Measurements from ENCODE around the gene HOXA10.

HOXA10 gene

GRCh38 chr7:27180431-27181420 is 6.6 kb upstream of the HOXA10 start:
- no peak for DNase-seq
- Histone ChIP-seq H3K14ac (ENCODE audit: low read length in 2 of 2) (no peak overlapping the region), H3K9ac (ENCODE audit: low read length) (peak overlapping the region; percentile 90), H2BK12ac (ENCODE audit: low read length in 2 of 2) (no peak overlapping the region), H4K91ac (ENCODE audit: low read length) (no peak overlapping the region), H2BK15ac (ENCODE audit: low read depth, poor library complexity, severe bottlenecking) (no peak overlapping the region), H2AFZ (ENCODE audit: low read depth, low read length) (no peak overlapping the region), H4K8ac (ENCODE audit: low read length) (no peak overlapping the region), H3K4me2 (ENCODE audit: low read length, poor library complexity, severe bottlenecking) (peak overlapping the region; percentile 24), H3K36me3 (ENCODE audit: control insufficient read depth in 1 of 2, insufficient read depth in 2 of 2, low read depth in 1 of 2, low read length in 2 of 2) (peaks cover 6 to 28% of the 10 kb centered on the region in 2 experiments), H3K9me3 (ENCODE audit: control insufficient read depth, low read length) (no peaks in the 10 kb centered on the region), H3K79me1 (replicated peaks; ENCODE audit: low read length, poor library complexity, severe bottlenecking) (no peaks in the 10 kb centered on the region), H2BK5ac (ENCODE audit: low read depth, low read length, poor library complexity, severe bottlenecking) (peak overlapping the region; percentile 6), H2AK5ac (ENCODE audit: low read length, severe bottlenecking) (peak overlapping the region; percentile 74), H3K18ac (ENCODE audit: low read depth in 1 of 2, low read length in 2 of 2) (no peak overlapping the region), H3K27me3 (ENCODE audit: control insufficient read depth in 1 of 2, insufficient read depth in 1 of 2, low read length in 2 of 2) (no peaks in the 10 kb centered on the region), H3K4ac (ENCODE audit: low read depth in 1 of 2, low read length in 2 of 2) (no peak overlapping the region), H3K4me3 (ENCODE audit: insufficient read depth in 1 of 2, low read depth in 1 of 2, low read length in 2 of 2) (no peak overlapping the region), H2BK120ac (ENCODE audit: low read depth, low read length) (no peak overlapping the region), H3K27ac (ENCODE audit: low read length, poor library complexity, severe bottlenecking) (peak overlapping the region; percentile 84), H3K23ac (ENCODE audit: low read length in 2 of 2) (no peak overlapping the region), H3K4me1 (ENCODE audit: control insufficient read depth, insufficient read depth, low read depth, low read length) (peaks cover 18% of the 10 kb centered on the region)
- 62% methylated on average over 8 of the region's 12 CpGs for WGBS

GRCh38 chr7:27179503-27180430 is 5.6 kb upstream of the HOXA10 start:
- Histone ChIP-seq H2BK15ac (ENCODE audit: low read depth, poor library complexity, severe bottlenecking) (no peak overlapping the region), H2BK12ac (ENCODE audit: low read length in 2 of 2) (peak overlapping the region in 1 of 2 experiments; percentile 24), H3K36me3 (ENCODE audit: control insufficient read depth in 1 of 2, insufficient read depth in 2 of 2, low read depth in 1 of 2, low read length in 2 of 2) (peaks cover 6 to 36% of the 10 kb centered on the region in 2 experiments), H3K27ac (ENCODE audit: low read length, poor library complexity, severe bottlenecking) (peak overlapping the region; percentile 98), H3K18ac (ENCODE audit: low read depth in 1 of 2, low read length in 2 of 2) (no peak overlapping the region), H3K27me3 (ENCODE audit: control insufficient read depth in 1 of 2, insufficient read depth in 1 of 2, low read length in 2 of 2) (no peaks in the 10 kb centered on the region), H3K4ac (ENCODE audit: low read depth in 1 of 2, low read length in 2 of 2) (no peak overlapping the region), H3K9ac (ENCODE audit: low read length) (peak overlapping the region; percentile 90), H3K14ac (ENCODE audit: low read length in 2 of 2) (no peak overlapping the region), H3K79me1 (replicated peaks; ENCODE audit: low read length, poor library complexity, severe bottlenecking) (no peaks in the 10 kb centered on the region), H2BK120ac (ENCODE audit: low read depth, low read length) (no peak overlapping the region), H3K4me3 (ENCODE audit: insufficient read depth in 1 of 2, low read depth in 1 of 2, low read length in 2 of 2) (peak overlapping the region; percentile 67 to 92), H3K4me1 (ENCODE audit: control insufficient read depth, insufficient read depth, low read depth, low read length) (peaks cover 18% of the 10 kb centered on the region), H2BK5ac (ENCODE audit: low read depth, low read length, poor library complexity, severe bottlenecking) (peak overlapping the region; percentile 87), H2AK5ac (ENCODE audit: low read length, severe bottlenecking) (peak overlapping the region; percentile 79), H3K9me3 (ENCODE audit: control insufficient read depth, low read length) (no peaks in the 10 kb centered on the region), H2AFZ (ENCODE audit: low read depth, low read length) (no peak overlapping the region), H3K4me2 (ENCODE audit: low read length, poor library complexity, severe bottlenecking) (peak overlapping the region; percentile 46), H4K8ac (ENCODE audit: low read length) (no peak overlapping the region), H4K91ac (ENCODE audit: low read length) (no peak overlapping the region), H3K23ac (ENCODE audit: low read length in 2 of 2) (no peak overlapping the region)
- DNase-seq: peak; percentile 57
- WGBS: 15% methylated on average over 52 of the region's 56 CpGs

- H2AK5ac ChIP-seq (ENCODE audit: low read length, severe bottlenecking): peak overlapping the region; percentile 79
- 43% methylated on average over 14 of the region's 14 CpGs for WGBS
- peak overlapping the region; percentile 67 to 92 for H3K4me3 ChIP-seq (ENCODE audit: insufficient read depth in 1 of 2, low read depth in 1 of 2, low read length in 2 of 2)
- H3K27ac ChIP-seq (ENCODE audit: low read length, poor library complexity, severe bottlenecking): peak overlapping the region; percentile 98
- H2BK15ac ChIP-seq (ENCODE audit: low read depth, poor library complexity, severe bottlenecking): no peak overlapping the region
- no peak overlapping the region for H3K18ac ChIP-seq (ENCODE audit: low read depth in 1 of 2, low read length in 2 of 2)
- H3K4ac ChIP-seq (ENCODE audit: low read depth in 1 of 2, low read length in 2 of 2): no peak overlapping the region
- H3K4me2 ChIP-seq (ENCODE audit: low read length, poor library complexity, severe bottlenecking): peak overlapping the region; percentile 4
- peaks cover 18% of the 10 kb centered on the region for H3K4me1 ChIP-seq (ENCODE audit: control insufficient read depth, insufficient read depth, low read depth, low read length)
- peaks cover 6 to 41% of the 10 kb centered on the region in 2 experiments for H3K36me3 ChIP-seq (ENCODE audit: control insufficient read depth in 1 of 2, insufficient read depth in 2 of 2, low read depth in 1 of 2, low read length in 2 of 2)
- peak overlapping the region; percentile 87 for H2BK5ac ChIP-seq (ENCODE audit: low read depth, low read length, poor library complexity, severe bottlenecking)
- no peaks in the 10 kb centered on the region for H3K27me3 ChIP-seq (ENCODE audit: control insufficient read depth in 1 of 2, insufficient read depth in 1 of 2, low read length in 2 of 2)
- H3K9ac ChIP-seq (ENCODE audit: low read length): peak overlapping the region; percentile 90
- H2BK12ac ChIP-seq (ENCODE audit: low read length in 2 of 2): no peak overlapping the region
- no peaks in the 10 kb centered on the region for H3K9me3 ChIP-seq (ENCODE audit: control insufficient read depth, low read length)
- no peak overlapping the region for H2AFZ ChIP-seq (ENCODE audit: low read depth, low read length)
- H3K23ac ChIP-seq (ENCODE audit: low read length in 2 of 2): no peak overlapping the region
- H3K79me1 ChIP-seq (replicated peaks; ENCODE audit: low read length, poor library complexity, severe bottlenecking): no peaks in the 10 kb centered on the region
- no peak overlapping the region for H4K8ac ChIP-seq (ENCODE audit: low read length)
- no peak overlapping the region for H2BK120ac ChIP-seq (ENCODE audit: low read depth, low read length)
- H3K14ac ChIP-seq (ENCODE audit: low read length in 2 of 2): no peak overlapping the region
- no peak for DNase-seq
- no peak overlapping the region for H4K91ac ChIP-seq (ENCODE audit: low read length)
These were observed 4.9 kb upstream of the HOXA10 start for GRCh38 chr7:27179030-27179429.
